ENCODE measurements around the gene NTRK3.
"Not testable (repeated sequence)": the region's sequence is repeated elsewhere in the genome, so short reads cannot be mapped to it uniquely, and the experiment has no call there.

The NTRK3 gene

GRCh38 chr15:87877822-87878542 lies 378.6 kb downstream of the NTRK3 start:
- no peak for DNase-seq (ENCODE audit: low read depth in 2 of 2)

- no peak for DNase-seq (ENCODE audit: low read depth in 2 of 2)
These were observed 379.3 kb downstream of the NTRK3 start for GRCh38 chr15:87877114-87877810.

GRCh38 chr15:87874896-87875711 lies 381.4 kb downstream of the NTRK3 start:
- no peak for DNase-seq (ENCODE audit: low read depth in 2 of 2)

GRCh38 chr15:87873516-87873915 lies 383.0 kb downstream of the NTRK3 start:
- no peak for DNase-seq (ENCODE audit: low read depth in 2 of 2)

- no peak for DNase-seq (ENCODE audit: low read depth in 2 of 2)
These were observed 384.7 kb downstream of the NTRK3 start for GRCh38 chr15:87871731-87872320.

- DNase-seq (ENCODE audit: low read depth in 2 of 2), result no peak
These were observed 385.3 kb downstream of the NTRK3 start for GRCh38 chr15:87871258-87871681.

- no peak for DNase-seq (ENCODE audit: low read depth in 2 of 2)
These were observed 389.6 kb downstream of the NTRK3 start for GRCh38 chr15:87866961-87867360.

- no peak for DNase-seq (ENCODE audit: low read depth in 2 of 2)
These were observed 393.4 kb downstream of the NTRK3 start for GRCh38 chr15:87863152-87863551.

- DNase-seq (ENCODE audit: low read depth in 2 of 2), result no peak
These were observed 395.8 kb downstream of the NTRK3 start for GRCh38 chr15:87860743-87861142.

GRCh38 chr15:87858651-87859050 lies 397.9 kb downstream of the NTRK3 start:
- no peak for DNase-seq (ENCODE audit: low read depth in 2 of 2)

- DNase-seq (ENCODE audit: low read depth in 2 of 2), result no peak
These were observed 405.0 kb downstream of the NTRK3 start for GRCh38 chr15:87851497-87851896.

GRCh38 chr15:87850916-87851315 lies 405.6 kb downstream of the NTRK3 start:
- DNase-seq (ENCODE audit: low read depth in 2 of 2), result no peak

- no peak for DNase-seq (ENCODE audit: low read depth in 2 of 2)
These were observed 407.4 kb downstream of the NTRK3 start for GRCh38 chr15:87849181-87849580.

GRCh38 chr15:87848012-87848411 lies 408.5 kb downstream of the NTRK3 start:
- DNase-seq (ENCODE audit: low read depth in 2 of 2), result no peak

GRCh38 chr15:87846746-87847145 lies 409.8 kb downstream of the NTRK3 start:
- no peak for DNase-seq (ENCODE audit: low read depth in 2 of 2)

- no peak for DNase-seq (ENCODE audit: low read depth in 2 of 2)
These were observed 413.2 kb downstream of the NTRK3 start for GRCh38 chr15:87843312-87843711.

GRCh38 chr15:87841426-87841998 lies 415.0 kb downstream of the NTRK3 start:
- no peak for DNase-seq (ENCODE audit: low read depth in 2 of 2)

GRCh38 chr15:87835830-87836229 lies 420.7 kb downstream of the NTRK3 start:
- DNase-seq (ENCODE audit: low read depth in 2 of 2), result not testable (repeated sequence)

GRCh38 chr15:87833333-87833732 lies 423.2 kb downstream of the NTRK3 start:
- DNase-seq (ENCODE audit: low read depth in 2 of 2), result not testable (repeated sequence)

- no peak for DNase-seq (ENCODE audit: low read depth in 2 of 2)
These were observed 427.0 kb downstream of the NTRK3 start for GRCh38 chr15:87829332-87830050.

- DNase-seq (ENCODE audit: low read depth in 2 of 2), result no peak
These were observed 427.9 kb downstream of the NTRK3 start for GRCh38 chr15:87828608-87829007.
